ENCODE data around the gene FGF22.
"Not testable (repeated sequence)": the region's sequence is repeated elsewhere in the genome, so short reads cannot be mapped to it uniquely, and the experiment has no call there.

The FGF22 gene

GRCh38 chr19:622666-623065 lies 17.0 kb upstream of the FGF22 start:
- no peak for DNase-seq

GRCh38 chr19:623175-623916 lies 16.3 kb upstream of the FGF22 start:
- DNase-seq: no peak

GRCh38 chr19:623974-624373 lies 15.7 kb upstream of the FGF22 start:
- DNase-seq: no peak

- DNase-seq: no peak
Observed at GRCh38 chr19:624433-625109, 15.1 kb upstream of the FGF22 start.

GRCh38 chr19:625257-625656 lies 14.4 kb upstream of the FGF22 start:
- no peak for DNase-seq

GRCh38 chr19:626566-626965 lies 13.1 kb upstream of the FGF22 start:
- DNase-seq: not testable (repeated sequence)

- no peak for DNase-seq
Observed at GRCh38 chr19:628168-628567, 11.5 kb upstream of the FGF22 start.

GRCh38 chr19:629515-629914 lies 10.2 kb upstream of the FGF22 start:
- not testable (repeated sequence) for DNase-seq

- no peak for DNase-seq
Observed at GRCh38 chr19:629961-630714, 9.5 kb upstream of the FGF22 start.

- DNase-seq: no peak
Observed at GRCh38 chr19:632579-633067, 7.1 kb upstream of the FGF22 start.

GRCh38 chr19:633068-633785 lies 6.5 kb upstream of the FGF22 start, which contains the start of gene POLRMT:
POLRMT (minus strand) TSS chr19:633537; CDS start chr19:633512, 25 bp downstream.
- peak; percentile 94 for DNase-seq

- no peak for DNase-seq
Observed at GRCh38 chr19:633786-634639, 5.7 kb upstream of the FGF22 start.

- DNase-seq: no peak
Observed at GRCh38 chr19:634975-635652, 4.6 kb upstream of the FGF22 start.

GRCh38 chr19:638906-639252 lies 800 bp upstream of the FGF22 start:
- DNase-seq: no peak

- no peak for DNase-seq
Observed at GRCh38 chr19:640161-640558, 481 bp downstream of the FGF22 start.

- DNase-seq: no peak
Observed at GRCh38 chr19:640606-641189, 1.0 kb downstream of the FGF22 start.

- no peak for DNase-seq
Observed at GRCh38 chr19:641702-642101, 2.0 kb downstream of the FGF22 start.

GRCh38 chr19:642767-643727 lies 3.4 kb downstream of the FGF22 start:
- DNase-seq: no peak

GRCh38 chr19:643736-644135 lies 4.1 kb downstream of the FGF22 start:
- DNase-seq: no peak

- no peak for DNase-seq
Observed at GRCh38 chr19:644363-644762, 4.7 kb downstream of the FGF22 start.

All from NCI-H2227 treated with DMSO at 0.1 percent for 48 hours (cell line).